ENCODE measurements around the gene CD81.
"Not testable (repeated sequence)": the region's sequence is repeated elsewhere in the genome, so short reads cannot be mapped to it uniquely, and the experiment has no call there.

The CD81 gene

GRCh38 chr11:2357651-2358050 is 19.5 kb upstream of the CD81 start:
- DNase-seq (ENCODE audit: low spot score), result not testable (repeated sequence)

GRCh38 chr11:2358754-2359442 is 18.2 kb upstream of the CD81 start:
- DNase-seq (ENCODE audit: low spot score), result no peak

- DNase-seq (ENCODE audit: low spot score), result no peak
Measured at GRCh38 chr11:2359557-2359956, 17.6 kb upstream of the CD81 start.

- DNase-seq (ENCODE audit: low spot score), result no peak
Measured at GRCh38 chr11:2360081-2360642, 16.9 kb upstream of the CD81 start.

GRCh38 chr11:2361565-2361964 is 15.5 kb upstream of the CD81 start:
- DNase-seq (ENCODE audit: low spot score), result no peak

- DNase-seq (ENCODE audit: low spot score), result no peak
Measured at GRCh38 chr11:2362414-2362813, 14.7 kb upstream of the CD81 start.

- no peak for DNase-seq (ENCODE audit: low spot score)
Measured at GRCh38 chr11:2363130-2363529, 14.0 kb upstream of the CD81 start.

- no peak for DNase-seq (ENCODE audit: low spot score)
Measured at GRCh38 chr11:2363577-2364370, 13.3 kb upstream of the CD81 start.

GRCh38 chr11:2364386-2364785 is 12.7 kb upstream of the CD81 start:
- not testable (repeated sequence) for DNase-seq (ENCODE audit: low spot score)

- no peak for DNase-seq (ENCODE audit: low spot score)
Measured at GRCh38 chr11:2365571-2366210, 11.4 kb upstream of the CD81 start.

GRCh38 chr11:2366276-2366675 is 10.8 kb upstream of the CD81 start:
- DNase-seq (ENCODE audit: low spot score), result no peak

GRCh38 chr11:2366733-2367132 is 10.4 kb upstream of the CD81 start:
- no peak for DNase-seq (ENCODE audit: low spot score)

GRCh38 chr11:2367266-2368160 is 9.6 kb upstream of the CD81 start:
- DNase-seq (ENCODE audit: low spot score), result no peak

GRCh38 chr11:2368178-2368850 is 8.8 kb upstream of the CD81 start:
- DNase-seq (ENCODE audit: low spot score), result no peak

- no peak for DNase-seq (ENCODE audit: low spot score)
Measured at GRCh38 chr11:2368851-2369180, 8.3 kb upstream of the CD81 start.

GRCh38 chr11:2369320-2369719 is 7.8 kb upstream of the CD81 start:
- DNase-seq (ENCODE audit: low spot score), result no peak

GRCh38 chr11:2369896-2370295 is 7.2 kb upstream of the CD81 start:
- DNase-seq (ENCODE audit: low spot score), result no peak

- DNase-seq (ENCODE audit: low spot score), result no peak
Measured at GRCh38 chr11:2374456-2375201, 2.5 kb upstream of the CD81 start.

GRCh38 chr11:2375341-2375853 is 1.7 kb upstream of the CD81 start:
- DNase-seq (ENCODE audit: low spot score), result no peak

GRCh38 chr11:2375964-2376551 is 1.1 kb upstream of the CD81 start:
- no peak for DNase-seq (ENCODE audit: low spot score)
